CD4-positive, alpha-beta T cell treated with Interleukin-15 for 4 hours (primary cell): ENCODE data around the gene CHTF18.

Experiments used
- DNase-seq: peaks from one replicate; pipeline ENCODE4 v3.0.0-alpha.2; 2020; ENCODE audit warnings: low spot score

The CHTF18 gene

DNA sequence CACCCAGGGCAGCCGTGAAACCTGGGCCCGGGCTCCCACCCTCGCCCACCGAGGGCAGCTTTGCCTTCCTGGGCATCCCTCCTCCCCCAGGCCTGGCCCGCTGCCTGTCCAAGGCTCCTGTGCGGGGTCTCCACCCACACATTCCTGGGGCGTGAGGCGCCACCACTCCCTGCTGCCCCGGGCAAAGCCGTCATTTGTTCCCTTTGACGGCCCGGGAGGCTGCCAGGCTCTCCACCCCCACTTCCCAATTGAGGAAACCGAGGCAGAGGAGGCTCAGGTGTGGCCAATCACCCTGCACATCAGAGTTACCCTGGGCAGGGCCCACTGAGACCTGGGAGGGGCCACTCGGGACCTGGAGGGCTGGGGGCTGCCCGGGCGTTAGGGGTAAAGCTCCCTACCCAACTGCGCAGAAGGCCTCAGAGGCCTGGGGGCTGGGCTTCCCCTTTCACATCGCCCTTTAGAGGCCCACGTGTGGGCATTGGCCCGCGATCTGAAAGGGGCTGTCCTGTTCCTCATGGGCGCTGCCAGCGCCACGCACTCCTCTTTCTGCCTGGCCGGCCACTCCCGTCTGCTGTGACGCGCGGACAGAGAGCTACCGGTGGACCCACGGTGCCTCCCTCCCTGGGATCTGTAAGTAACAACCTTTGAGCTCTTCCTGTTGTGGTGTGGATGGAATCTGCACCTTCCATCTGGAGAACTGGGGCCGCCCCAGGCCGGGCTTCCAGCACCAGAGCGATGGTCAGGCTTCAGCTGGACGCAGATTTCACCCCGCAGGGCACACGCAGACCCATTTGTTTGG is 27.7 kb upstream of the CHTF18 start, which contains the start of gene MSLN:
MSLN (plus strand) TSS at position 190 of the 799 bp plus-strand sequence. CDS start 1,947 bp downstream, outside the sequence.
- DNase-seq: no peak

DNA sequence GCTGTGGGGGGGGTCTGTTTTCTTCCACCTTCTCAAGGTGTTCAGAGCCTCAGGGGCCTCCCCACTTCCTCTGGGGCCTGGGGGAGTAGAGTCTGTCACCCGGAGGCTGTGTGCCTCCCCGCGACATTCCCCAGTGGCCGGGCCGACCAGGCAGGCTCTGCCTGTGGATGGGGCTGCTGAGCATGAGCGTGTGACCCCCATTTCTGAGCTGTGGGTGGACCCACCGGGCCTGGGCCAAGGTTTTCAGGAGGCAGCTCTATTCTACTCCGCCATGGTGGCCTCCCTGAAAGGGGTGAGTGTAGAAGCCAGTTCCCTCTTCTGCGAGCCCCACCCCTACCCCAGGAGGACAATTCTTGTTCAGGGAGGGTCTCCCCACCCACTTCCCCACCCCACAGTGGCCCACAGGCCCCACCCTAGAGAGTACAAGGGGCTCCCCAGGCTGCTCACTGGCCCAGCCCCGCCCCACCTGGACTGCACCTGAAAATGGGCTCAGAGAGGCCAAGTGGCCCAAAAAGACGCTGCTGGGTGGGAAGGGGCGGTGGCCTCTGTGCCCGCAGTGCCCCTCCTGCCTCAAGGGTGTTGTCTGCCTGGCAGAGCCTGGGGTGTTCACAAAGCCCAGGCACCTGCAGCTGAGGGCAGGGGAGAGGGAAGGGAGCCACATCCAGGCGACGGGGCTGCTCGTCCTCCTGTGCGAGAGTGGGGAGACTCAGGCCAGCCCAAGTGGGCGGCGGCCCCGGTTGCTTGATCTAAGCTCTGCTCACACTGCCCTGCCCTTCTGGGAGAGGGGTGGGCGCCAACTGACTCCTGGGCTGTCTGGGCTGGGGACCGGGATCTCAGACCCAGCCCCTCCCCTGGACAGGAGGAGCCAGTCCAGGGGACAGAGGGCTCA is 26.6 kb upstream of the CHTF18 start:
- DNase-seq: no peak

DNA sequence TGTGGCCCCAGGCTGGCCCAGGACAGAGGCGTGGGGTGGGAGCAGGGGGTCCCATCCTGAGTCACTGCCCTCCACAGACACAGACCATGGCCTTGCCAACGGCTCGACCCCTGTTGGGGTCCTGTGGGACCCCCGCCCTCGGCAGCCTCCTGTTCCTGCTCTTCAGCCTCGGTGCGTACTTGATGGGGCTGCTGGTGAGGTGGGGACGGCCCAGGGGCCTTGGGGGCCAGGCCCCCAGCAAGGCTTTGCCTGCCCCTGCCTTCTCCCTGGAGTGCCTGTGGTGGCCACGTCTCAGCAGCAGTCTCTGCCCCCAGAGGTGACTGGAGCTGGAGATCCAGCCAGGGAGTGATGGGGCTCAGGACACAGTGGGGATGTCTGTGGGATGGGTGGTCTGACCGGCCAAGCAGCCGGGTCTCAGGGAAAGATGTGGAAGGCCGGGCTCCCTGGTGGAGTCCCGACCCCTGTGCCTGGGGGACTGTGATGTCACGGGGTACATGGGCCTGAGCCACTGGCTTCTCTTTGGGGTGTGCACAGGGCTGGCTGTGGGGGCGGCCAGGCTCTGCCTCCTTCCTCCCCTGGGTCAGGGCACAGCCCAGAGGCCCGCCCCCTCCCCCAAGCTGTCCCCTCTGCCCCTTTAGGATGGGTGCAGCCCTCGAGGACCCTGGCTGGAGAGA is 25.7 kb upstream of the CHTF18 start:
- no peak for DNase-seq

DNA sequence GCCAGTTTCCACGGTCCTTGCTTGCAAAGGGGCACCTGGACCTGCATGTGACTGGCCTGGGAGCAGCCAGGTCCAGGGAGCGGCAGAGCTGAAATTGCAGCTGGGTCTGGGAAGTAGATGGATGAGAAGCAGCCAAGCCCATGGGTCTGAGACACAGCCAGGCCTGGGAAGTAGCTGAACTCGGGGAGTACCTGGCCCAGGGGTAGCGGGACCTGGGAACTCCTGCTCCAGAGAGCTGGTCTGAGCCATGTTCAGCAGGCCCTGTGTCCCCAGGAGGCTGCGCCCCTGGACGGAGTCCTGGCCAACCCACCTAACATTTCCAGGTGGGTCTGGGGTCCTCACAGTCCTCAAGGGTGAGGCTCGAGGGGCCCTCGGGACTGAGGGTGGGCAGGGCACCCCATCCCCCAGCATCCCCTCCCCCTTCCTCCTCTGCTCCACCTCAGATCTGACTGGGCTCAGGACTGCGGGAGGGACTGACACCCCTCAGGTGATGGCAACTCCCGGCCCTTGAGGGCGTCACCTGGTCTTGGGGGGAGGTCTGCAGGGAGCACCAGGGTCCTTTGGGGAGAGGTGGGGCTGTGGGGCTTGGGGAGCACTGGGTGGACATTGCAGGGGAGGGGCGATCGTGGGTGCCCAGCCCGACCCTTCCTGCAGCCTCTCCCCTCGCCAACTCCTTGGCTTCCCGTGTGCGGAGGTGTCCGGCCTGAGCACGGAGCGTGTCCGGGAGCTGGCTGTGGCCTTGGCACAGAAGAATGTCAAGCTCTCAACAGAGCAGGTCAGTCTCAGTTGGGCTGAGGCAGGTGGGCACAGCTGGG is 24.8 kb upstream of the CHTF18 start:
- no peak for DNase-seq

DNA sequence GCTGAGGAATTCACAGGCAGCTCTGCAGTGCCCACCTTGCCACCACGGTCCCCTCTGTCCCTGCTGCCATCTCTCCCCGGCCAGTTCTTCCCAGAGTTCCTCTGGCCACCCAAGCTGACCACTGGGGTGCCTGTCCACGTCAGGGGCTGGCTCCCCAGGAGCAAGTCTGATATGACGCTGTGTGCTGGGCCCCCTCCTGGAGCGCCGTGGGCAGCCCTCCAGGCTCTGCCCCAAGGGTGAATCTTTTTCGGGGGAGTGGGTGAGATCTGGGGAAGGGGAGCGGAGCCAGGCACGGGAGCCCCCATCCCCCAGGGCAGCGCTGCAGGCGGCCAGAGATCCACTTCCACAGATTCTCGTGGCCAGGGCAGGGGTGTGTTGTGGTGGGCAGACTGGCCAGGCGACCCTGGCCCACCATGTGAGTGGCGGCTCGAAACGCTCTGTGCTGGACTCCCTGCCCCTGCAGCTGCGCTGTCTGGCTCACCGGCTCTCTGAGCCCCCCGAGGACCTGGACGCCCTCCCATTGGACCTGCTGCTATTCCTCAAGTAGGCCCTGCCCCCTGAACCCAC is 24.2 kb upstream of the CHTF18 start:
- DNase-seq: no peak

DNA sequence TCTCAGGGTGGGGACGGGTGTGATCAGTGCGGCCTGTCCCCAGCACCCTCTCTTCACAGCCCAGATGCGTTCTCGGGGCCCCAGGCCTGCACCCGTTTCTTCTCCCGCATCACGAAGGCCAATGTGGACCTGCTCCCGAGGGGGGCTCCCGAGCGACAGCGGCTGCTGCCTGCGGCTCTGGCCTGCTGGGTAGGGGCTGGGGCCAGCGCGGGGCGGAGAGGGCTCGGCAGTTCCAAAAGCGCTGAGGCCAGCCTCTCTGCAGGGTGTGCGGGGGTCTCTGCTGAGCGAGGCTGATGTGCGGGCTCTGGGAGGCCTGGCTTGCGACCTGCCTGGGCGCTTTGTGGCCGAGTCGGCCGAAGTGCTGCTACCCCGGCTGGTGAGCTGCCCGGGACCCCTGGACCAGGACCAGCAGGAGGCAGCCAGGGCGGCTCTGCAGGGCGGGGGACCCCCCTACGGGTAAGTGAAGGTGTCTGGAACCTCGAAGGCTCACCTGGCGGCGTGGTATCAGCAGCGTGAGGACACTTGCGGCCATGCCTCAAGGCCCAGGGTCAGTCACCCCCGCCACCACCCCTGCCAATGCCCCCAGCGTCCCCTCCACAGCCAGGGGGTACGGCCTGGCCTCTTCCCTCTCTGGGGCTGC is 23.5 kb upstream of the CHTF18 start:
- DNase-seq: no peak

DNA sequence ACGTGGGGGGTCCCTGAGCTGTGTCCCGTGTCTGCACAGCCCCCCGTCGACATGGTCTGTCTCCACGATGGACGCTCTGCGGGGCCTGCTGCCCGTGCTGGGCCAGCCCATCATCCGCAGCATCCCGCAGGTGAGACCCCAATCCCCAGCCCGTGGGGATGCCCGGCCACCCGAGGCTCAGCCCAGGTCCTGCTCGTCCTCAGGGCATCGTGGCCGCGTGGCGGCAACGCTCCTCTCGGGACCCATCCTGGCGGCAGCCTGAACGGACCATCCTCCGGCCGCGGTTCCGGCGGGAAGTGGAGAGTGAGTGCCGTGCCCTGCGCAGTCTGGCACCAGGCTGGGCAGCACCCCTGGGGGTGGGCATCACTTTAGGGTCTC is 22.9 kb upstream of the CHTF18 start:
- DNase-seq: no peak

DNA sequence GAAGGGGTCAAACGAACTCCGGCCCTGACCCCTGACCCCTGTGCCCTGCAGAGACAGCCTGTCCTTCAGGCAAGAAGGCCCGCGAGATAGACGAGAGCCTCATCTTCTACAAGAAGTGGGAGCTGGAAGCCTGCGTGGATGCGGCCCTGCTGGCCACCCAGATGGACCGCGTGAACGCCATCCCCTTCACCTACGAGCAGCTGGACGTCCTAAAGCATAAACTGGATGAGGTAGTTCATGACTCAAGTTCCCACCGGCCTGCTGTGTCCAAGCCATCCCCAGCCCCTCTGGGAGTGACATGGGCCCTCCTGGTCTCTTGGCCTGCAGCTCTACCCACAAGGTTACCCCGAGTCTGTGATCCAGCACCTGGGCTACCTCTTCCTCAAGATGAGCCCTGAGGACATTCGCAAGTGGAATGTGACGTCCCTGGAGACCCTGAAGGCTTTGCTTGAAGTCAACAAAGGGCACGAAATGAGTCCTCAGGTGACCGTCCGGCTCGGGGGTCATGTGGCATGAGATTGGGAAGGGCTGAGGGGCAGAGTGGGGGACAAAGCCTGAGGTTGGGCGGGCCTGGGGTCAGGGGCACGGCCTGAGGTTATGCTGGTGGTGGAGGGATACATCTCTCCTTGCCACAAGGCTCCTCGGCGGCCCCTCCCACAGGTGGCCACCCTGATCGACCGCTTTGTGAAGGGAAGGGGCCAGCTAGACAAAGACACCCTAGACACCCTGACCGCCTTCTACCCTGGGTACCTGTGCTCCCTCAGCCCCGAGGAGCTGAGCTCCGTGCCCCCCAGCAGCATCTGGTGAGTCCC is 22.2 kb upstream of the CHTF18 start:
- DNase-seq: no peak

DNA sequence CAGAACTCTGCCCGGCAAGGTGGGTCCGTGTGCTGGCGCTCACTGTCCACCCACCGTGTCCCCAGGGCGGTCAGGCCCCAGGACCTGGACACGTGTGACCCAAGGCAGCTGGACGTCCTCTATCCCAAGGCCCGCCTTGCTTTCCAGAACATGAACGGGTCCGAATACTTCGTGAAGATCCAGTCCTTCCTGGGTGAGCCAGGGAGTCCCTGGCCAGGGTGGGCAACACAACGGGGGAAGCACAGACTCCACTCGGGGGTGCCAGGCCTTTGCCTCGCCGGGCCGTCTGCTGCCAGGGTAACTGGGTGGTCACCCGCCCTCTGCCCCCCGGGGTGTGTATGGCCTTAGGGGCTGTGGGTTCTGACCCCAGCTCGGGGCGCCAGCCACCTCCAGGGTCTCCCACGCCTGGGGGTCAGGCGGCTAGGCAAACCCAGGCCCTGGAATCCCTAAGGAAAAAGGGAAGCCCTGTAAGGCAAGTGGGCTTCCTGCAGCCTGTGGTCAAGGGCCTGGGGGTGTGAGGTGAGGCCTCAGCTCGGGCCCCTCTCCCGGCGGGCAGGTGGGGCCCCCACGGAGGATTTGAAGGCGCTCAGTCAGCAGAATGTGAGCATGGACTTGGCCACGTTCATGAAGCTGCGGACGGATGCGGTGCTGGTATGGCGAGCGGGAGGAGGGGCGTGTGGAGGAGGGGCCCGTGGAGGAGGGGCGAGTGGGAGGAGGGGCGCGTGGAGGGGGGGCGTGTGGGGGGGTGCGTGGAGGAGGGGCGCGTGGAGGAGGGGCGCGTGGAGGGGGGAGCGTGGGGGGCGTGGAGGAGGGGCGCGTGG is 21.4 kb upstream of the CHTF18 start:
- no peak for DNase-seq

DNA sequence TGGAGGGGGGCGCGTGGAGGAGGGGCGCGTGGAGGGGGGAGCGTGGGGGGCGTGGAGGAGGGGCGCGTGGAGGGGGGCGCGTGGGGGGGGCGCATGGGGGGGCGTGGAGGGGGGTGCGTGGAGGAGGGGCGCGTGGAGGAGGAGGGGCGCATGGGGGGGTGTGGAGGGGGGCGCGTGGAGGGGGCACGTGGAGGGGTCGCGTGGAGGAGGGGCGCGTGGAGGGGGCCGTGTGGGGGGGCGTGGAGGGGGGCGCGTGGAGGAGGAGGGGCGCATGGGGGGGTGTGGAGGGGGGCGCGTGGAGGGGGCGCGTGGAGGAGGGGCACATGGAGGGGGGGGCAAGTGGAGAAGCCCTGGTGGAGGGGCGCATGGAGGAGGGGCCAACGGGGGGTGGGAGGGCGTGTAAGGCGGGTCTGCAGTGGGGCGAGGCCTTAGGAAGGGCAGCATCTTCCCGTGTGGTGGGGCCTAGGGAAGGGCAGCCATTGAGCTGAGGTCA is 20.6 kb upstream of the CHTF18 start:
- DNase-seq: no peak

DNA sequence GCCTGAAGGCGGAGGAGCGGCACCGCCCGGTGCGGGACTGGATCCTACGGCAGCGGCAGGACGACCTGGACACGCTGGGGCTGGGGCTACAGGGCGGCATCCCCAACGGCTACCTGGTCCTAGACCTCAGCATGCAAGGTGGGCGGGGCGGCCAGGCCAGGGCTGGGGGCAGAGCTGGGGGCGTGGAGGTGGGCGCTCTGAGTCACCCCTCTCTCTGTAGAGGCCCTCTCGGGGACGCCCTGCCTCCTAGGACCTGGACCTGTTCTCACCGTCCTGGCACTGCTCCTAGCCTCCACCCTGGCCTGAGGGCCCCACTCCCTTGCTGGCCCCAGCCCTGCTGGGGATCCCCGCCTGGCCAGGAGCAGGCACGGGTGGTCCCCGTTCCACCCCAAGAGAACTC is 20.0 kb upstream of the CHTF18 start:
- no peak for DNase-seq

DNA sequence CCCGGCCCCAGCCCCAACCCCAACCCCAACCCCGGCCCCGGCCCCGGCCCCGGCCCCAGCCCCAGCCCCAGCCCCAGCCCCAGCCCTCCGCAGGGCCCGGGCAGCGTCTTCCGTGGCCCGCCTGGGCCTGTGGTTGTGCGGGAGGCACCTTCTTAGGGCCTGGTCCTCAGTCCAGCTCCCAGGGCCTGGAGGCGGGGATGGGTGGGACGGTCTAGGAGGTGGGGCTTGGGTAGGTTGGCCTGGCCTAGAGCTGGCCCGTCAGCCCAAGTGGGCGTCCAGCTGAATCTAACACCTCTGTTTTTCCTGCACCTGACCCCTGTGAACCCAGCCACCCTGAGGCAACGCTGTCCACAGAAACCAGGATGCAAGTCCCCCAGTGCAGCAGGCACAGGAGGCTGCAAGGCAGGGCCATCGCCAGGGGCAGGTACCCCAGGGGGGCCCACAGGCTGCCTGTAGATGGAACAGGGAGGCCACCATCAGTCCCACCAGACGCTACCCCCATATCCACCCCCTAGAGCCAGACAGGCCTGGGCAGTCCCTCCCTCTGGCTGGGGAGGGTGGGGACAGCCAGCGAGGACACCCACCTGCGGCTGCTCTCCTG is 19.1 kb upstream of the CHTF18 start:
- no peak for DNase-seq

DNA sequence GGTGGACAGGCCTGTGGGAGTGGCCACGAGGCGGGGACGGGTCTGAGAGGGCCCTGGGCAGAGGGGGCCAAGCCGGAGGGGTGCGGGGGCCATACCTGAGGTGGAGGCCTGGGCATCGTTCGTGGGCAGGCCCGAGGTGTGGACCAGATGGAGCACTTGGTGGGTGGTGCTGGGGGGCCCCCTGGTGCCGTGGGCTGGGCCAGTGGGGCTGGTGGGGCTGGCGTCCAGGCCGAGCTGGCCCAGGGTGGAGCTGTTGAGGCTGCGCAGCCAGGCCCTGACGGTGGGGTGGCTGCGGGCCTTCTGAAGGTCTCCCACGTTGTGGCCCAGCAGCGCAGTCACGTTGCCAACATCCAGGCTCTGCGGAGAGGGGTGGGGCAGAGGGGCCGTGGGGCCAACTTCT is 18.5 kb upstream of the CHTF18 start:
- no peak for DNase-seq

DNA sequence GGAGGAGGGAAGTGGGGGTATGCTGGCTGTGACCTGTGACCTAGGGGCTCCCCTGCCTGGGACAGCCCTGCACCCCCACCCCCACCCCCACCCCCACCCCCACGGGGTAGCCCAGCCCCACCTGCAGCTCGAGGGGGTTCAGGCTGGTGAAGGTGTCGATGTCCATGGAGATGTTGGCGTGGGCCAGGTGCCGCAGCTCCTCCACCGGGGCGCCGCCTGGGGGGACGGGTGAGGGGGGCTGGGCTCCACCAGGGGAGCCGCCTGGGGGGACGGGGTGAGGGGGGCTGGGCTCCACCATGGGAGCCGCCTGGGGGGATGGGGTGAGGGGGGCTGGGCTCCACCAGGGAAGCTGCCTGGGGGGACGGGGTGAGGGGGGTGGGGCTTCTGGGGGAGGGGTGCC is 18.0 kb upstream of the CHTF18 start:
- DNase-seq: no peak

DNA sequence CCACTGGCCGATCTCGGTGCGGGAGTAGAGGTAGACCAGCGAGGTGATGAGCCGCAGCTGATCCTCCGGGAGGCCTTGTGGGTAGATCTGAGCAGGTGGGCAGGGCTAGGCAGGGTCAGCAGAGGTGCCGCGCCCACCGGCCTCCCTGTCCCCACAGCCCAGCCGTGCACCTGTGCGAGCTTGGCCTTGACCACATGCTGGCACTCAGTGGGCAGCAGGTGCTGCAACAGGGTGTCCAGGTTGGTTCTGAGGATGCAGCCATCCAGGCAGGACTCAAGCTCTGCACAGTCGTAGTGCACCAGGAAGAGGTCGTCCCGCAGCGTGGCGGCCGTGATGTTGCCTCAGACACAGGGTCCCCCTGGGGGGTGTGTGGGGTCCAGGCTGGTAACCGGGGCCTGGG is 15.5 kb upstream of the CHTF18 start:
- DNase-seq: no peak

DNA sequence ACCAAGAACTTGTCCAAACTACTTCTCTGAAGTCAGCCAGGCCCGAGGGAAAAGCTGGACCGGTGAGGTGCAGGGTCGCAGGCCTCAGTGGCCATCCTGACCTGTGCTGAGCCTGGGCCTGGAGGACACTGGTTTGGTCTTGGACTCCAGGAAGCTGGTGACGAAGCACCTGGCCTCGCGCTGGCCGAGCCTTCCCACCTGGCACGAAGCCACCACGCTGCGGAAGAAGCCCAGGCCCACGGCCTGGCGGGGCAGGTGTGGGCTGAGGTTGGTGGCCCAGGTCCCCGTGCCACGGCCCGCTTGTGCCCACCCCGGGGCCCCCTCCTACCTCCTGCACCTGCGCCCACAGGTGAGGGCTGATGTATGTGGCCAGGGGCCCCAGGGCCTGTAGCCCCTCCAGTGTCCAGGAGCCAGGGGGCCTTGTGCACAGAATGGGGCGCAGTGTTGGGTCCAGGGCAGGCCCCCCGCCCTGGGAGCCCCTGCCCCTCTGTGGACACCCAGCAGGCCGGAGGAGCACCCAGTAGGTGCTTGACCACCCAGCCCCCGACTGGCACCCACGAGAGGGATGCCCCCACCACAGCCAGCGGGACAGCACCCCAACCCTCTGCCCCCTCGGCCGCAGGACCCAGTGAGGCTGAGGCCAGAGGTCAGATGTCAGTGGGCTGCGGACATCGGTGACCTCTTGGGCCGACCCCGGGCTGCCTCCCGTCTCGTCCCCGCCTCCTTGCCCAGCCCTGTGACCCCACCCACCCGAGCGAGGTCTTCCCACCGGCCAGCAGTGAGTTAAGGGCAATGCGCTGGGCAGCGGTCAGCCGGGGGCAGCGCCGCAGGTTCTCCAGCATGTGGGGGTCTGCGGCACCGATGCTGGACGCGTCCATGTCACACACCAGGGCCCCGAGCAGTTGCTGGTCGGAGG is 14.1 kb upstream of the CHTF18 start:
- DNase-seq: no peak

DNA sequence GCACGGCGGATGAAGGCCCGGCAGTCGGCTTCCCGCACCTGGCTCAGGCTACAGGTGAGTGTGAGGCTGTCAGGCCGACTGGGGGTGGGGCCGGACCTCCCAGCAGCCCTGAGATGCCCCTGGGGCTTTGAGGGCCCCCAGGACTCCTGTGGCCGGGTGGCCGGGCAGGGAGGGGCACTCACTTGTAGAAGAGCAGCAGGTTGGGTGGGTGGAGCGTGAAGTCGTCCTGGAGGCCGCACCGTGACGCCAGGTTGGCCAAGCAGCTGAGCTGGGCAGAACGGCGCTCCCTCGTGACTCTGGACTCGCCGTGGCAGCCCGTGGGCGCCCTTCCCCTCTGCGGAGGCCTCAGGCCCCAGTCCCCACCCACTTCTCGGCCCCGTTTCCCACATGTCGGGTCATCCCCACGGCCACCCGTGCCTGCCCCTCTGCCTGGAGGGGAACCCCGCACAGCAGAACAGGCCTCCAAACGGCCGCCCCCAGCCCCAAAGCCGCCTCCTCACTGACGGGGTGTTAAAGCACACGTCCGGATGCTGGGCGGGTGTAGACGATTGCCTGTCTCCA is 13.1 kb upstream of the CHTF18 start:
- DNase-seq: no peak
